GM13976 (cell line): Measurements from ENCODE around the gene TDRD9.

ENCODE experiments used
- DNase-seq: peaks from one replicate; pipeline ENCODE4 v3.0.0; 2012; ENCODE audit warnings: low spot score
- CTCF ChIP-seq: IDR thresholded peaks from 2 replicates; pipeline ENCODE4 v1.5.1; 2012; ENCODE audit warnings: borderline replicate concordance, mild to moderate bottlenecking; ENCODE audit not compliant: insufficient read depth; ENCODE audit errors: extremely low read depth, missing control alignments, control extremely low read depth
- in situ Hi-C: fragments of 300-500 bp; cut with MboI; formaldehyde crosslinking; loops from one replicate; pipeline ENCODE4 v1.12.0; 2022; ENCODE audit warnings: low sequenced_read_pairs, mixed read lengths, inconsistent platforms; ENCODE audit not compliant: unreplicated experiment

TDRD9 gene

GRCh38 chr14:104009297-104009696 lies 81.0 kb downstream of the TDRD9 start:
- DNase-seq = no peak
- in situ Hi-C loops = no loop called here
- no peak for TF ChIP-seq CTCF

GRCh38 chr14:104011824-104012517 lies 83.7 kb downstream of the TDRD9 start:
- DNase-seq = no peak
- in situ Hi-C loops = no loop called here
- no peak for TF ChIP-seq CTCF

- no peak for TF ChIP-seq CTCF
- in situ Hi-C loops = no loop called here
- no peak for DNase-seq
Observed at GRCh38 chr14:104014764-104015163, 86.5 kb downstream of the TDRD9 start.

GRCh38 chr14:104016873-104017650 lies 88.8 kb downstream of the TDRD9 start:
- DNase-seq = no peak
- no peak for TF ChIP-seq CTCF
- in situ Hi-C loops = no loop called here

DNA sequence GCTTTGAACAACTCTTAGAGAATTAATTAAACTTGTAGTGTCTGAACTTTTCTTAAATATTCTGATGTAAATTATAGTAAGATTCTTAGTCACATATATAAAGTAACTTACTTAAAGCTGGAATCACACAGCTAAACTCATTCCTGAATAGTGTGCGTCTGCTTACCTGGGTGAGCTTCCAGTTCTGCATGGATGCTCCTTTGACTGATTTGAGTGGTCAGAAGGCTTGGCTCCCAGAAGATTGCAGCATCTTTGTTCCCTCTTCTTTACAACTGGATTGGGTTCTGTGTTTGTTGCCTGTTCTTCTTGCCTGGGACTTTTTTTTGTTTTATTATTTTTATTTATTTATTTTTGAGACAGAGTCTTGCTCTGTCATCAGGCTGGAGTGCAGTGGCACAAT lies 90.8 kb downstream of the TDRD9 start:
- no peak for TF ChIP-seq CTCF

DNA sequence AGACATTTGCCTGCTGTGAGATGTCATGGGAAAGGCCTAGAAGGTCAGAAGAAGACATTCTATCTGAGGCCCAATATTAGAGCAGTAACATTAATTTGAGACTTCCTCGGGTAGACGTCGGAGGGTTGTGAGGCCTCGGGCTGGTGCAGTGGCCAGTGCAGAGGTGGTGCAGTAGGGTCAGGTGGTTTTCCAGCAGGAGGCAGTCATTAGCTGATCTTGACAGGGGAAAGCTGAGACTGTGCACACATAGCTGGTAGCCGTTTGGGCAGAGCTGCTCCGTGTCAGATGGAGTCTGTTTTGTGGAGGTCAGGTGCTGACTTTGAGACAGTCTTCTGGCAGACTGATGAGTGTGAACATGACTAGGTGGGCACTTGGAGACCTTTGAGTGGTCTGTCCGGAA lies 91.5 kb downstream of the TDRD9 start:
- no peak for TF ChIP-seq CTCF
- DNase-seq = no peak
- in situ Hi-C loops = no loop called here

More for the DNA sequence above, 90.8 kb downstream of the TDRD9 start:
- in situ Hi-C loops = no loop called here
- DNase-seq = no peak

- in situ Hi-C loops = no loop called here
- TF ChIP-seq CTCF = no peak
- no peak for DNase-seq
Observed at GRCh38 chr14:104020471-104020870, 92.2 kb downstream of the TDRD9 start.
